Esophagus muscularis mucosa (tissue), 4 donors: ENCODE results near the gene PREX1. TPM values are rescaled to one million over a fixed set of nuclear protein-coding genes. Genes with fewer than 3 reads are reported as not detected.

Experiments used
- DNase-seq: peaks from one replicate; pipeline ENCODE4 v3.0.0-alpha.2; 2017; ENCODE audit errors: extremely low spot score
- H3K27ac ChIP-seq, 4 donors: fragments of 200-600 bp; sonication (generic); replicated peaks in 1 of 4; 1 replicate in 3 of 4; 2 replicates in 1 of 4; pipeline ENCODE4 v1.5.1; 2016 to 2019; ENCODE audit warnings: mild to moderate bottlenecking in 1 of 4
- H3K27me3 ChIP-seq, 4 donors: fragments of 200-600 bp; sonication (generic); one replicate each; pipeline versions ENCODE4 v1.5.1 to v1.6.0; 2016 to 2019
- H3K36me3 ChIP-seq, 4 donors: fragments of 200-600 bp; sonication (generic); one replicate each; pipeline ENCODE4 v1.5.1; 2016 to 2019
- H3K4me1 ChIP-seq, 4 donors: fragments of 200-600 bp; sonication (generic); one replicate each; pipeline ENCODE4 v1.5.1; 2016 to 2019
- H3K4me3 ChIP-seq, 4 donors: fragments of 200-600 bp; sonication (generic); 1 replicate in 2 of 4; 2 replicates in 2 of 4; pipeline ENCODE4 v1.5.1; 2016 to 2019; ENCODE audit warnings: mild to moderate bottlenecking in 4 of 4, moderate library complexity in 1 of 4
- H3K9me3 ChIP-seq, 4 donors: fragments of 200-600 bp; sonication (generic); 1 replicate in 3 of 4; 2 replicates in 1 of 4; pipeline ENCODE4 v1.5.1; 2016 to 2019
- CTCF ChIP-seq, 3 experiments: fragments of 200-600 bp in 2 of 3; fragments of 450-650 bp in 1 of 3; sonication (generic) in 2 of 3; IDR thresholded peaks; one replicate each; pipeline ENCODE4 v1.5.1; 2017 to 2019; ENCODE audit warnings: antibody characterized with exemption in 3 of 3, mild to moderate bottlenecking in 2 of 3, moderate library complexity in 1 of 3
- EP300 ChIP-seq: sonication (generic); formaldehyde crosslinking; IDR thresholded peaks from one replicate; pipeline ENCODE4 v1.6.1; 2017; ENCODE audit warnings: antibody characterized with exemption
- POLR2A ChIP-seq: fragments of 450-650 bp; IDR thresholded peaks from one replicate; pipeline ENCODE4 v1.6.1; 2017; ENCODE audit warnings: antibody characterized with exemption, moderate library complexity, mild to moderate bottlenecking, low read depth
- POLR2AphosphoS5 ChIP-seq, 2 donors: sonication (generic); formaldehyde crosslinking; IDR thresholded peaks; one replicate each; pipeline ENCODE4 v1.6.1; 2017; ENCODE audit warnings: antibody characterized with exemption in 2 of 2
- WGBS: methylation state at CpG from one replicate; pipeline ENCODE4 v1.1.5; 2018; 5-methylcytosine and 5-hydroxymethylcytosine counted together
- intact Hi-C: fragments of 100-400 bp; cut with DNase I; formaldehyde crosslinking; loops from one replicate; pipeline ENCODE4 v1.15.1; 2023
- total RNA-seq, 4 donors: library from RNA; depleted of rRNA; stranded (reverse); fragments of >200 nt; gene quantifications; one replicate each; pipeline versions ENCODE4 v1.1.0 to v1.2.1, GENCODE V29; 2016

PREX1 gene
- total RNA-seq, 4 donors from 2014 or later, result 20.8 to 37.1 (median 24.3) TPM

DNA sequence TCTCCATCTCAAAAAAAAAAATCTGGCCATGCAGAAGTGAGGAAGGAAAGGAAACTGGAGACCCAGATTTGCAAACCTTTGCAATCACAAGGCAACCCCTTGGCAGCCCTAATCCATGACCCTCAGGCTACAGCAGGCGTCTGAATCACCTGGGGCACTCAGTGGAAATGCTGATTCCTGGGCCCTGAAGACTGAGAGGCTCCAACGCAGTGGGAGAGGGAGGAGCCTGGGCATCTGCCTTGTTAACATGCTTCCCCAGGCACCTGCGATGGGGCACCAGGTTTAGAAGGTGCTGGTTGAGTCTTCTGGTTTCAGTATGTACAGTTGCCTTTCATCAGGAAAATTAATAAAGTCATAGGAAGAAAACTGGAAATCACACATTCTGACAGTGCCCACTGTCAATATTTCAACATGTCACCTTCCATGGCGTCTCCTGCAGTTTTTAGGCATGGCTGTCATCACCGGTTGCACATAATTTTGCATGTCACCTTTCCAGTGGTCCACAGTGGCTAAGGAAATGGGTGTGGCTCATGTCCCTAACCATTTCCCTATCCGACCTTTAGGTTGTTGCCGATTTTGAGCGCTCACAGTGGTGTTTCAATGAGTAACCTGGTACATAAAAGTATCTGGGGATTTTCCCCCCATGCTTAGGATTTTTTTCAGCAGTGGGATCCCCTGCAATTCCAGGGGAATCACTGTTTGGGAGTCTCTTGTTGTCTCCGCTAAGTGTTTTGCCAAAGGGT lies 56.9 kb downstream of the PREX1 start:
- Histone ChIP-seq H3K36me3 (no peaks in the 10 kb centered on the region), H3K4me1 (peaks cover 0 to 40% (median 16%) of the 10 kb centered on the region in 4 donors), H3K9me3 (no peaks in the 10 kb centered on the region), H3K4me3 (no peak overlapping the region), H3K27me3 (peaks cover 0 to 13% (median 0%) of the 10 kb centered on the region in 4 donors), H3K27ac (no peak overlapping the region)
- WGBS, result 80% methylated on average over 9 of the region's 9 CpGs
- no peak for DNase-seq
- TF ChIP-seq POLR2AphosphoS5 (IDR thresholded peaks at IDR 0.05), result no peak
- no peak for TF ChIP-seq POLR2A
- TF ChIP-seq EP300, result no peak
- no peak for TF ChIP-seq CTCF (IDR thresholded peaks at IDR 0.05)
- intact Hi-C loops, result no loop called here

- no peak overlapping the region for H3K4me3 ChIP-seq
- no peaks in the 10 kb centered on the region for H3K36me3 ChIP-seq
- peaks cover under 1 to 33% (median 13%) of the 10 kb centered on the region in 4 donors for H3K4me1 ChIP-seq
- 66% methylated on average over 21 of the region's 21 CpGs for WGBS
- peaks cover 0 to 13% (median 0%) of the 10 kb centered on the region in 4 donors for H3K27me3 ChIP-seq
- intact Hi-C loops, result no loop called here
- H3K9me3 ChIP-seq, result peaks cover 0 to 4% (median 0%) of the 10 kb centered on the region in 4 donors
- no peak for DNase-seq
- no peak for TF ChIP-seq POLR2AphosphoS5 (IDR thresholded peaks at IDR 0.05)
- no peak for TF ChIP-seq CTCF (IDR thresholded peaks at IDR 0.05)
- TF ChIP-seq EP300, result no peak
- TF ChIP-seq POLR2A, result no peak
- no peak overlapping the region for H3K27ac ChIP-seq
Measured at GRCh38 chr20:48769069-48769983, 58.5 kb downstream of the PREX1 start.

DNA sequence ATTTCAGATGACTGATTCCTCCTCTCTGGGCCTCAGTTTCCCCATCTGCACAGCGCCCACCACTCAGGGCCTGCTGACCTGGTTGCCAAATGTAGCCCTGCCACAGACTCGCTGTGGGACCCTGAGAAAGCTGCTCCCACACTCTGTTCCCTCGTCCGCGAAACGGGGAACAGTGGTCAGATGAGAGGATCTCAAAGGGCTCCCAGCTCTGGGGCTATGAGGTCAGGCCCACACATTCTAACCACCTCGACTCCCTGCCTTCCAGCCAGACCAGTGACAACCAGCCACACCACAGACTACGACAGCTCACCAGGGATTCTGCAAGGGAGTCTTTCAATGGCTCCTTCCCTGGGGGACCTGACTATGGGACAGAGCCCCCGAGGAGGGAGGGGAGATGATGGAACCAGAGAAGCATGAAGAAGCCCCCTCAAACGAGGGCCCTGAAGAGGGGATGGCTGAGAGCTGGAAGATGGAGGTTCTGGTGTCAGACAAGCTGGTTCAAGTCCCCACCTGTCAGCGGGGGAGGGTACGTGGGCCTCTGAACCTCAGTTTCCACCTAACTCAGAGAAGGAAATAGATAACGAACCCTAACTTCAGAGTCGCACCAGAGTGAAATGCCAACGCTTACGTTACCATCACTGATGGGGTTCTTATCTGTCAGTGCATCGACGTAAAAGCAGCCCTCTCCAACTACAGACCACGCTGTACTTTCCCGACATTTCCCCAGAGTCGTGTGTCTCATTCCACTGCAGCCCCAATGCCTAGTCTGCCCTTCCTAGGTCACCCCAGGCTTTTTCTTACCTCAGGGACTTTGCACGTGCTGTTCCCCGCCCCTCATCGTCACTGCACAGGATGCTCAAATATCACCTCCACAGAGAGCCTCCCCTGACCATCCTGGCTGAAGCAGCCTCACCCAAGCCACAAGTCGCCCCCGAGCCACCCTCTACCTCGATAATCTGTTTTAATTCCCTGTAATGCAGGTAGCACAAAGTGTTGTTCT lies 60.5 kb downstream of the PREX1 start:
- Histone ChIP-seq H3K9me3 (peaks cover 0 to 4% (median 0%) of the 10 kb centered on the region in 4 donors), H3K4me1 (peaks cover 8 to 41% (median 16%) of the 10 kb centered on the region in 4 donors), H3K27me3 (peaks cover 0 to 13% (median 0%) of the 10 kb centered on the region in 4 donors), H3K36me3 (no peaks in the 10 kb centered on the region), H3K4me3 (no peak overlapping the region), H3K27ac (no peak overlapping the region)
- TF ChIP-seq EP300, result no peak
- no peak for TF ChIP-seq CTCF (IDR thresholded peaks at IDR 0.05)
- TF ChIP-seq POLR2A, result no peak
- TF ChIP-seq POLR2AphosphoS5 (IDR thresholded peaks at IDR 0.05), result no peak
- DNase-seq, result no peak
- intact Hi-C loops, result no loop called here
- WGBS, result 86% methylated on average over 27 of the region's 27 CpGs

DNA sequence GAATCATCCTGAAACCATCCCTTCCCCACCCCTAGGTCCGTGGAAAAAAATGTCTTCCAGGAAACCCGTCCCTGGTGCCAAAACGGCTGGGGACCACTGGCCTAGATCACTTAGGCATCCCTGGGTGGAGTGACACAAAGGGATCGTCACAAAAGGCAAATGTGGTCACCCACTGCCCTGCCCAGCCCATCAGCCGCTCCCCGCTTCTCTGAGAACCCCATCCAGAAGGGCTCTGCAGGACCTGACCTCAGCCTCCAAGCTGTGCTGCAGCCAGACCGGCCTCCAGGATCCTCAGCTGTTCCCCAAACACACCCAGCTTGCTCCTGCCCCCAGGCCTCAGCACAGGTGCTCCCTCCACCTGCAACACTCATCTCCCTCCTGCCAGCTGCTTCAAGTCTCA lies 61.6 kb downstream of the PREX1 start:
- Histone ChIP-seq H3K36me3 (no peaks in the 10 kb centered on the region), H3K9me3 (peaks cover 0 to 4% (median 0%) of the 10 kb centered on the region in 4 donors), H3K4me3 (no peak overlapping the region), H3K4me1 (peaks cover 2 to 32% (median 19%) of the 10 kb centered on the region in 4 donors), H3K27ac (no peak overlapping the region), H3K27me3 (peaks cover 0 to 13% (median 0%) of the 10 kb centered on the region in 4 donors)
- intact Hi-C loops, result no loop called here
- 65% methylated on average over 7 of the region's 7 CpGs for WGBS
- DNase-seq, result no peak
- TF ChIP-seq POLR2A (no peak), POLR2AphosphoS5 (IDR thresholded peaks at IDR 0.05) (no peak), CTCF (IDR thresholded peaks at IDR 0.05) (no peak), EP300 (no peak)
